H1 (cell line): Measurements from ENCODE around the gene VWA3B.

ENCODE experiments used
- CEBPB ChIP-seq: IDR thresholded peaks from 2 replicates; pipeline ENCODE4 v1.6.1; 2012; ENCODE audit warnings: low read depth, low read length
- CREB1 ChIP-seq: IDR thresholded peaks from 2 replicates; pipeline ENCODE4 v1.6.1; 2012; ENCODE audit warnings: inconsistent platforms
- EP300 ChIP-seq, 2 experiments: IDR thresholded peaks; 1 replicate in 1 of 2; 2 replicates in 1 of 2; pipeline ENCODE4 v1.6.1; 2011 to 2012; ENCODE audit warnings: low read depth in 2 of 2, low read length in 2 of 2, mild to moderate bottlenecking in 2 of 2, borderline replicate concordance in 1 of 2, inconsistent platforms in 1 of 2, moderate library complexity in 1 of 2
- EZH2 ChIP-seq: fragments of 200-600 bp; sonication (generic); IDR thresholded peaks from 2 replicates; pipeline ENCODE4 v1.7.1; 2012; ENCODE audit warnings: low read depth, mild to moderate bottlenecking, moderate library complexity, low read length, inconsistent platforms; ENCODE audit not compliant: severe bottlenecking
- FOSL1 ChIP-seq: IDR thresholded peaks from 2 replicates; pipeline ENCODE4 v1.6.1; 2011; ENCODE audit warnings: mild to moderate bottlenecking, low read depth, low read length, moderate library complexity; ENCODE audit not compliant: insufficient read depth
- JUND ChIP-seq: IDR thresholded peaks from 2 replicates; pipeline ENCODE4 v1.6.1; 2011; ENCODE audit warnings: mild to moderate bottlenecking, improper control_type of control experiment, low read length
- NANOG ChIP-seq: IDR thresholded peaks from 2 replicates; pipeline ENCODE4 v1.6.1; 2011; ENCODE audit warnings: low read length, low read depth, mild to moderate bottlenecking, inconsistent platforms; ENCODE audit not compliant: insufficient read depth, poor library complexity, severe bottlenecking
- POLR2A ChIP-seq, 2 experiments: IDR thresholded peaks; 1 replicate in 1 of 2; 2 replicates in 1 of 2; pipeline ENCODE4 v1.6.1; 2011; ENCODE audit warnings: low read depth in 2 of 2, low read length in 2 of 2, mild to moderate bottlenecking in 2 of 2; ENCODE audit errors: control extremely low read depth in 1 of 2
- POLR2AphosphoS5 ChIP-seq: IDR thresholded peaks from 2 replicates; pipeline ENCODE4 v1.6.1; 2011; ENCODE audit warnings: low read depth, low read length
- USF2 ChIP-seq: IDR thresholded peaks from 2 replicates; pipeline ENCODE4 v1.6.1; 2011; ENCODE audit warnings: low read length, improper control_type of control experiment
- TF ChIP-seq, protein P1 (sequence below), 3 experiments: IDR thresholded peaks; 1 replicate in 2 of 3; 2 replicates in 1 of 3; pipeline versions ENCODE4 v1.5.1 to v1.6.1; 2011; ENCODE audit warnings: low read length in 3 of 3, mild to moderate bottlenecking in 3 of 3, inconsistent platforms in 2 of 3, low read depth in 1 of 3, moderate library complexity in 1 of 3; ENCODE audit not compliant: insufficient read depth in 1 of 3; ENCODE audit errors: control extremely low read depth in 1 of 3
- TF ChIP-seq, protein P2 (sequence below): IDR thresholded peaks from 2 replicates; pipeline ENCODE4 v1.6.1; 2011; ENCODE audit warnings: low read depth, mild to moderate bottlenecking, low read length; ENCODE audit not compliant: insufficient read depth

- TF ChIP-seq, protein P1, sequence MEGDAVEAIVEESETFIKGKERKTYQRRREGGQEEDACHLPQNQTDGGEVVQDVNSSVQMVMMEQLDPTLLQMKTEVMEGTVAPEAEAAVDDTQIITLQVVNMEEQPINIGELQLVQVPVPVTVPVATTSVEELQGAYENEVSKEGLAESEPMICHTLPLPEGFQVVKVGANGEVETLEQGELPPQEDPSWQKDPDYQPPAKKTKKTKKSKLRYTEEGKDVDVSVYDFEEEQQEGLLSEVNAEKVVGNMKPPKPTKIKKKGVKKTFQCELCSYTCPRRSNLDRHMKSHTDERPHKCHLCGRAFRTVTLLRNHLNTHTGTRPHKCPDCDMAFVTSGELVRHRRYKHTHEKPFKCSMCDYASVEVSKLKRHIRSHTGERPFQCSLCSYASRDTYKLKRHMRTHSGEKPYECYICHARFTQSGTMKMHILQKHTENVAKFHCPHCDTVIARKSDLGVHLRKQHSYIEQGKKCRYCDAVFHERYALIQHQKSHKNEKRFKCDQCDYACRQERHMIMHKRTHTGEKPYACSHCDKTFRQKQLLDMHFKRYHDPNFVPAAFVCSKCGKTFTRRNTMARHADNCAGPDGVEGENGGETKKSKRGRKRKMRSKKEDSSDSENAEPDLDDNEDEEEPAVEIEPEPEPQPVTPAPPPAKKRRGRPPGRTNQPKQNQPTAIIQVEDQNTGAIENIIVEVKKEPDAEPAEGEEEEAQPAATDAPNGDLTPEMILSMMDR (IDR thresholded peaks at IDR 0.05; ENCODE audit: control extremely low read depth in 1 of 3, insufficient read depth in 1 of 3, low read depth in 1 of 3, low read length in 3 of 3): no peak
- TF ChIP-seq POLR2A (IDR thresholded peaks at IDR 0.05; ENCODE audit: control extremely low read depth in 1 of 2, low read depth in 2 of 2, low read length in 2 of 2) (no peak), NANOG (no peak), POLR2AphosphoS5 (no peak), EP300 (IDR thresholded peaks at IDR 0.05; ENCODE audit: borderline replicate concordance in 1 of 2, low read depth in 2 of 2, low read length in 2 of 2) (no peak), USF2 (no peak), FOSL1 (no peak), CEBPB (no peak), JUND (no peak), CREB1 (no peak), EZH2 (no peak)
- TF ChIP-seq, protein P2, sequence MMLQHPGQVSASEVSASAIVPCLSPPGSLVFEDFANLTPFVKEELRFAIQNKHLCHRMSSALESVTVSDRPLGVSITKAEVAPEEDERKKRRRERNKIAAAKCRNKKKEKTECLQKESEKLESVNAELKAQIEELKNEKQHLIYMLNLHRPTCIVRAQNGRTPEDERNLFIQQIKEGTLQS: no peak
Measured at GRCh38 chr2:98149333-98149697, 62.3 kb downstream of the VWA3B start.
